ENCODE data around the gene PRND.

DNA sequence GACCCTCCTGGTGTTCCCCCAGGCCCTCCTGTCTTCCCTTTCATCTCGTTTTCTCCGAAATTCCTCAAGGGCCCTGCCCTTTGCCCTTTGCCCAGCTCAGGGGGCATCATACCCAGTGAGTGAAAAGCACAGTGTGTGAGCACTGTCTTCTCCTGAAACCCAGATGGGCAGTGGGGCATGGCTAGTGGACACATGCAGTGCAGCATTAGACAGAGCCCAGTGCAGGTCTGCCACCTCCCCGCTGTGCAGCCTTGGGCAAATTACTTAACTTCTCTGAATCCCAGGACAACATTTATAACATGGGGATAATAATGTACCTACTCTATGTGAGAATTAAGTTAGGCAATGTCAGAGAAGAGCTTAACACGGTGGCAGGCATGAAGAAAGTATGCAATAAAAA lies 1.3 kb downstream of the PRND start:
- TF ChIP-seq, protein P1, sequence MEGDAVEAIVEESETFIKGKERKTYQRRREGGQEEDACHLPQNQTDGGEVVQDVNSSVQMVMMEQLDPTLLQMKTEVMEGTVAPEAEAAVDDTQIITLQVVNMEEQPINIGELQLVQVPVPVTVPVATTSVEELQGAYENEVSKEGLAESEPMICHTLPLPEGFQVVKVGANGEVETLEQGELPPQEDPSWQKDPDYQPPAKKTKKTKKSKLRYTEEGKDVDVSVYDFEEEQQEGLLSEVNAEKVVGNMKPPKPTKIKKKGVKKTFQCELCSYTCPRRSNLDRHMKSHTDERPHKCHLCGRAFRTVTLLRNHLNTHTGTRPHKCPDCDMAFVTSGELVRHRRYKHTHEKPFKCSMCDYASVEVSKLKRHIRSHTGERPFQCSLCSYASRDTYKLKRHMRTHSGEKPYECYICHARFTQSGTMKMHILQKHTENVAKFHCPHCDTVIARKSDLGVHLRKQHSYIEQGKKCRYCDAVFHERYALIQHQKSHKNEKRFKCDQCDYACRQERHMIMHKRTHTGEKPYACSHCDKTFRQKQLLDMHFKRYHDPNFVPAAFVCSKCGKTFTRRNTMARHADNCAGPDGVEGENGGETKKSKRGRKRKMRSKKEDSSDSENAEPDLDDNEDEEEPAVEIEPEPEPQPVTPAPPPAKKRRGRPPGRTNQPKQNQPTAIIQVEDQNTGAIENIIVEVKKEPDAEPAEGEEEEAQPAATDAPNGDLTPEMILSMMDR (IDR thresholded peaks at IDR 0.05) = no peak
- TF ChIP-seq POLR2A (IDR thresholded peaks at IDR 0.05) (no peak), POLR2AphosphoS5 (IDR thresholded peaks at IDR 0.05) (no peak), EP300 (IDR thresholded peaks at IDR 0.05) (no peak)

Measured in suprapubic skin (tissue), 4 donors.